Stimulated activated CD4-positive, alpha-beta T cell treated with anti-CD3 and anti-CD28 coated beads, Interleukin-1b, Interleukin-23, amount 100 ng/mL, for 4 hours (primary cell): Measurements from ENCODE around the gene DIAPH3.

Source experiments
- DNase-seq, 2 donors: peaks; one replicate each; pipeline ENCODE4 v3.0.0-alpha.2; 2020; ENCODE audit warnings: low read depth in 2 of 2

The DIAPH3 gene

GRCh38 chr13:59728896-59729545, 434.7 kb downstream of the DIAPH3 start:
- no peak for DNase-seq

DNA sequence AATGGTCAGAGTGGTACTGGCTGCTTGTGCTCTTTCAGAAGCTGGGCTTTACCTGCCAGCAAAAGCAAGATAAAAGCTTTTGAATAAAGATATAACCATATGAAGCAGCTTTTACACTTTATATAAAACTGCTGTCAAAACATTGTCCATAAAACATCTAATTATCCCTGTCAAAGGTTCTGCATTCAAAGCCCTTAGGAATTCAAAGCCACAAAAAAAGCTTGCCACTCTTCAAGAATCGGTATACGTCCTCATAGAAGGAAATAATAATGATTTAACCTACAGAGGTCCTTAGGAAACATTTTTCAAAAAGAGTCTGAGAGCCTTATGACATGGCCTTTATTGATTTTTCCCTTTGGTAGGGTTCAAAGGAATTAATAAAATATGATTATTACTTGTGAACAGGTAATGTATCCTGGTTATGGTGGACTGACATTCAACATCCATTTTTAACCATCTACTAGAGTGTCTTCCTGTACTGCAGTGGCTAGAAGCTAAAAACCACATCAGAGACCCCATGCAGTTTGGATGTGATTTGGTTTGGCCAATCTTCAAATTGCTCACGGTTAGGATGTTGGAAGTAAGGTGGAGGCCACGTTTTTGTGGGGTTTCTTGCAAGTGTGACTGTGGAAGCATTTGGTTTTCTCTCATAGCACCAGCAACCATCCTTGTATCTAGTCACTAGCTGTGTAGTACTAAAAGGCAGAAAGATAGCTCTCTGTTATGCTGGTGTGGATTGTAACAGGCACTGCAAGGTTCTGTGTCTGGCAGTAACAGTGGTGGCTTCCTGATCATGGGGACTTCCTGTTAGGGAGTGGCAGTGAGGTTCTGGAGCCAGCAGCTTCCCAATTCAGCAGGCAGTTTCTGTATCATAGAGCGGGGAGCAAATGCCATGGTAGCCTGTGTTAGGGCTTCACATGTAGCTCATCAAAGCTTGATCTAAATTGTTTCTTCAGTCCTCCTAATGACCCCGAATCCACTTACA, 441.5 kb downstream of the DIAPH3 start:
- no peak for DNase-seq

DNA sequence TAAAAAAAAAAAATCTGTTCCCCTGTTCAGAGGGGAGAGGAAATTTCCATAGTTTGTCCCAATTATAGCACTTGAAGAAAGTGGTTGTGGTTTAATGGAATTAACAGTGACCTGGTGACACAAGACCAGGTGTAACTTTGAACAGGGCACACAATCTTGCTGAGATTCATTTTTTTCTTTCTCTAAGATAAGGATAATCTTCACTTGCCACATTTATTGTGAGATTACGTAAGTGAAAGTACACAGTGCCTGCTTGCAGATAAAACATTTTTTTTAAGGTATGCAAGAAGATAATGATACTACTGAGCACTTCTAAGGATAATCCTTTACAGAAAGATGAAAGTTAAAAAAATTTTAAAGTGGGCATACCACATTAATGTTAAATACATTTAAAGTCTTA, 448.1 kb downstream of the DIAPH3 start:
- no peak for DNase-seq

- no peak for DNase-seq
Measured at GRCh38 chr13:59710996-59711701, 452.6 kb downstream of the DIAPH3 start.

DNA sequence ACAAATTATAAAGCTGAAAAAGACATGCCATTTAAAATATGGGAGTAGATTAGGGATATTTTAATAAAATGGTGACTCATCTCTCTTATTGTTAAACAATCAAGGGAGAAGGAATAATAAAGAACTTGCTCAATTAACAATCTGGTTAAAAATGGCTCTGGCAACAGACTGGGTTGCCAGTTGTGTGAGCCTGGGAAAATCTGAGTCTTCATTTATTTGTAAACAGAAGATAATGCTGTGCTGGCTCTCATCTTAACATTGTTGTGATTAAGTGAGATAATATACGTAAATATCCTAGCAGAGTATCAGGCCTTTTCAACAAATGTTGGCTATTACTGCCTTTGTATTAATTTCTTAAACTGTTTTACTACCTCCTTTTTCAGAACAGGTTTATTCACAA, 453.3 kb downstream of the DIAPH3 start:
- no peak for DNase-seq

DNA sequence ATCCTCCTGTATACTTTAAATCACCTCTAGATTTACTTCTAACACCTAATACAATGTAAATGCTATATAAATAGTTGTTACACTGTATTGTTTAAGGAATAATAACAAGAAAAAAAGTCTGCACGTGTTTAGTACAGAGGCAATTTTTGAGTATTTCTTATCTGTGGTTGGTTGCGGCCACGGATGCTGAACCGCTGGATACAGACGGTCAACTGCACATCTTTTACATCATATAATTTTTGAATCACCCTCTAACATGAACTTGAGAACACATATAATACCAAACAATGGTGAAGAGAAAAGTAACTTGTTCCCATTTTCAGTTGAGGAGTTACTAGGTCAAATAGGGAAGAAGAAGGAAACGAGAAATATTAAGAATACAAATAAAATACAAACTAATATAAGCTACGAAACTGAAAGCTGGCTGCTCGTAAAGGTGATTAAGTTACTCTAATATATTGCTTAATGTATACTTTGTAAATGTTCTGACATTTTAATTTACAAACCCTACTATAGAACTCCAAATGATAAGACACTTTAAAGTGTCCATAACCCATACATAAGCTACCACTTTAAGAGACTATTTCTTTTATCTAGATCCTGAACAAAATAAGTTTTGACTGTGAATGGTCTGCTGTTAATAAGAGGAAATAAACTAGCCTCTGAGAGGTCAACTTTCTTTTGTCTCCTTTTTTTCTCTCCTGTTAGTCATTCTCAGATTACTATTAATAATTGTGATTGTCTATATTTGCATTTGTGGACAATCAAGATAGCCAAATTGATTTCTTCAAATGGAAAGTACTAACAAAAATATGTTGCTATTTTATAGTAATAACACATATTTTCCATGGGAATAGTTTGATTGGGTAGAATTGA, 457.4 kb downstream of the DIAPH3 start:
- no peak for DNase-seq

- DNase-seq, result no peak
Measured at GRCh38 chr13:59702269-59702668, 461.5 kb downstream of the DIAPH3 start.

GRCh38 chr13:59701261-59701660, 462.5 kb downstream of the DIAPH3 start:
- no peak for DNase-seq

DNA sequence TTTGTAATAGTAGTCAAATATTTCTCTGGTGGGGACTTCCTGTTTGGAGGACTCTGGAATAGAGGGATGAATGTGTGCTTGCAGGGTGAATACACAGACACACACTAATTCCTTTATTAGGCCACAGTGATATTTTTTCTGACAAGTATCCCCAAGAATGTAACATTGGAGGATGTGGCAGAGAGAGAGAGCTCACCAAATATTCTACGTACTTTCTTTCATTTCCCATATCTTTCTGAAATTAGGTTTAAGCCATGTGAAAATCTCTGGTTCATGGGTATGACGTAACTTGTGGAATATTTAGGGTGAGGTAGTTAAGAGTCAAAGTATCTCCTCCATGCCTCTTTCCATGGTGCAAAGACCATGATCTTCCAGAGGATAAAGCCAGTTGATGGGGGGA, 463.4 kb downstream of the DIAPH3 start:
- DNase-seq, result no peak

- no peak for DNase-seq
Measured at GRCh38 chr13:59696271-59696670, 467.5 kb downstream of the DIAPH3 start.

DNA sequence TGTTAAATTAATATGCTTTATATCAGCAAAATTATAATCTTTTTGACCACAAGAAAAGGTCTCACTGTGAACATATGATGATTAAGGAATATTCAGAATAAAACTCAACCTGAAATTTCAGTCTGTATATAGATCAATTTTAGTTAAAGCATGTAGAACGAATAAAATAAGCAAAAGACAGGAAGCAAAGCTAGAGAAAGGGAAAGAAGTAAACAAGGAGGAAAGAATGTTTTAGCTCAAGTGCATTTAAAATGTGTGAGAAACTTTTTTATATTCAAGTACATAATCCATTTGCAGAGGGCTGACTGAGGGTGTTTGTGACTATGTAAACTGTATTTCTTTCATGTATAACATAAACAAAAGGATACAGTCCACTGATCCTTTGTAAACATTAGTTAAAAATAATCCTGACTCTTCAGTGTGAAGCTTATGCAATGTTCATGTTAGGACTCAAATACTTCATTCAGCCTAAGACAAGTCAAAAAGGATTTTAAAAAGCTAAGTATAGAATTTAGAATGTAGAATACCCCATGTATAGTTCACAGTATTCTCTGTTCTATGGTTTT, 472.1 kb downstream of the DIAPH3 start:
- DNase-seq, result no peak

DNA sequence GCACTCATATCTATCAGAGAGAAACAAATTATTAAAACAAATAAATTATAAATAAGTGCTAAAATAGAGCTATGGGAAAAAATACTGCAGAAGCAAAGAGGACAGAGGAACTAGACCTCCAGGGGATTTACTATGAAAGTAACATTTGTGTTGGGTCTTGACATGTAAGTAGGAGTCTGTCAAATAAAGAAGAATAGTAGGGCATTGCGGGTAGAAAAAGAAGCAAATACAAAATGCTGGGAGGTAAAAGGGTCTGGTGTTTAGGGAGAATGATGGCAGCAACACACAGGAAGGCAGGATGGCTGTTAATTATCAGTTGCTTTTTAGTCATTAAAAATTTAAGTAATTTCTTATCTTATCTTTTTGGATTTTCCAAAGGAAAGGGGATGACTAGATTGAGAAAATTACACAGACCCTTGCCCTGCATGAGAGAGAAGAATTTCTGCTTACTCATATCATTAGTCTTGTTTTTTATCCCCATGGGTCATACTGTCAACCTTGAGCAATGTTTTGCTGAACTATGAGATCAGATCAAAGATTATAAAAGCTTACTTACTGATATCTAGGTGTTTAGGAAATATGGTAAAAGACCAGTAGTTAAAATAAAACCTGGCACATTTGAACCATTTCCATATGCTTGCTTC, 472.7 kb downstream of the DIAPH3 start:
- DNase-seq, result no peak

DNA sequence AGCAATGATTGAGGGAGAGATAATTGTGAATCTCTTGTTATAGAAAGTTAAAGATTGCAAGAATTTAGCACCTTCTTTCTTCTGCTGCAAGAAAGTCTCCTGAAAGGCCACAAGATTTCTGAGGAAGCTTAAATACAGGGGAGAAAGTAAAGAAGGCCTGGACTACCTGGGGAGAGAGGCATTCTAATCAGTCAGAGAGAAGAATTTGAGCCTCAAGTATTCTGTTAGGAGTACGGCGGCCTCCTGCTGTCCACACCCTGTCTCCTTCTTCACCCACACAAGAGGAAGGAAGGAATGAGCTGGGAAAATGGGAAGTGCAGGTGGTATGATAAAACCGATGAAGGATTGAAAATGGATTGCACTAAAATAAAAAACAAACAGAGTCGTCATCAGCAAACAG, 474.7 kb downstream of the DIAPH3 start:
- DNase-seq, result no peak

DNA sequence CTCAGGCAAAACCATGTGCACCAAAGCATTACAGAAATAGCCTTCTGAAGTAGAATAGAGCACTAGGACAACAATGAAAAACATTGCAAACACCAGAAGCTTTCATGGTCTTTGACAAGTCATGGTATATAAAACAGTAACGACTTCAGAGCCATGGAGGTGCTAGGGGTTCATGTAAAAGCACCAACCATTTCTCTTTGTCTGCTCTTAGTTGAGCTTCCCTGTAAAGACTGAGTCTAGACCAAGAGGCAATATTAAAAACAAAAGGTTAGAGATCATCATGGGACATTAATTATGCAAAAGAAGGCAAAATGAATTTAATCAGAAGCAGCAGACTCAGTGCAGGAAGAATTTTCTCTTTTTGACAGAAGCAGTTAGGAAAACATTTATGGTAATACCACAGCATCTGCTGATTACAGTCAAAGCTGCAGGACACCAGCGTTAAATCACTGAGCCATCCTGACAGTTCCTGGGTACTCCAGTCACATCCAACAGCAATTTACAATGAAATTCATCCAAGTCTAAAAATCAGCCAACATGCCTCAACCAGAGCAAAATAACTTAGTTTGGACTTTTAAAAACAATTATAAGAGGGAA, 476.8 kb downstream of the DIAPH3 start:
- no peak for DNase-seq

DNA sequence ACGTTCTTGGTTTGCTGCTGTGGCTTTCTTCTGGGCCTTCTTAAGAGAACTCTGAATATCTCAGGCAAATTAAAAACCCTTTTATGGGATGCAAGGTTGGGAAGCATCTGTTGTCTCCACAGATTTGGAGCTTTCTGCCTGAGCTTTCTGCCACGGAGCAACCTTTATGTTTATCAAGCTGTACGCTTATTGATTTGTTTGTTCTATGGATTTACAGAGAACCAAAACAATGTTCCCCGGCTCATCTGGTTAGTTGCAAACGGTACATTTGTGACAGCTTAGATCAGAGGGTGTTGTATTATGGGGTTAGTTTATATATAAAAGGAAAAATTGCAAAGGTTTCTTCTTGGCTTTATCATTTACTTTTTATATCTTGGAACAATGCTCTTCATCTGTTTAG, 479.6 kb downstream of the DIAPH3 start:
- DNase-seq, result no peak

DNA sequence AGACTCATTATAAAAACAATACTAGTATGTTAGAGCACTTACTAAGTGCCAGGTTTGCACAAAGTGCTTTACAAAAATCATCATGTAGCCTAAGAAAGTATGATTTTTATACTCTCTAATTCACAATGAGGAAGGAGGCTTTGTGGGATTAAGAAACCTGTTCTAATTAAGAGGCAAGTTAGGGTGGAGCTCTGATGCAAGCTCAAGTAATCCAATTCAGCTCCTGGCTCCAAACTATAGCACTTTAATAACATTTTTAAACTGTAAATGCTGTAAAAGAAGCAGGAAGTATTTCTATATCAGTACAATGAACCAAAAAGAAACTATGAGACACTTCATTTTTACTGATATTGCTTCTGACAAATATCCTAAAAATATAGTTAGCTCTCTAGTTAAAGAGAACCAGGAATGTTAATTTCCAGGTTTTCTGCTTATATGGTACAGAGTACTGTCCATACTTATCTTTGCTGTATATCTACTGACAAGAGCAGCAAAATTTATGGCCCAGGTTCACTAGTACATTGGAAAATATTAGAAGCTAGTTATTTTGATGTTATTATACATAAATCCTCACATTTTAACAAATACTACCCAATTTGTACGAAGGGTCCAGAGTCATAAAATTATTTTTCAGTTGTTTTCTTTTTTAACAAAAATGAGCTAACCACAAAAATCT, 482.0 kb downstream of the DIAPH3 start:
- no peak for DNase-seq

DNA sequence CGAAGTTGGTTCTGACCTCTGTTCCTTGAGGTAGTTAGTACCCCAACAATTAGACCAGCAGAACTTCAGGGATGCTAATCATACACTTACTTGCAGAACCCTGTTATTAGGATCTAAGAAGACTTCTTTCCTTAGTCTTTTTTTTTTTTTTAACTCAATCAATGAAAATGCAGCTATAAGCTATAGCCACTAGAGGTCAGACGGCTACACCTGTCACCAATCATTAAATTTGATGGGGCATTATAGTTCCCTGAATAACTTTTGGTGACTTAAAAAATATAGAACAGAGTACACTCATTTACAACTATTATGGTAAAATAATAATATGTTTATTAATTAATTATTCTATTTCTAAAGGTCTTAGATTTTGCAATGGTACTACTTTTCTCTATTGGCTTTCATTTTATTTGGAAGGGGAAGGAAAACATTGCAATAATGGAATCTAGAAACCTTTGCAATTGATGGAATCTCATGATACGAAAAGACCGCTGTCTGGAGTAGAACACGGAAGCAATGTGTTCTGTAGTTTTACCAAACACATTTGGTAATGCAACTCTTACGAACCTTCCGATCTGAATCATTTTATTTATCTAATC, 483.2 kb downstream of the DIAPH3 start:
- DNase-seq, result no peak

DNA sequence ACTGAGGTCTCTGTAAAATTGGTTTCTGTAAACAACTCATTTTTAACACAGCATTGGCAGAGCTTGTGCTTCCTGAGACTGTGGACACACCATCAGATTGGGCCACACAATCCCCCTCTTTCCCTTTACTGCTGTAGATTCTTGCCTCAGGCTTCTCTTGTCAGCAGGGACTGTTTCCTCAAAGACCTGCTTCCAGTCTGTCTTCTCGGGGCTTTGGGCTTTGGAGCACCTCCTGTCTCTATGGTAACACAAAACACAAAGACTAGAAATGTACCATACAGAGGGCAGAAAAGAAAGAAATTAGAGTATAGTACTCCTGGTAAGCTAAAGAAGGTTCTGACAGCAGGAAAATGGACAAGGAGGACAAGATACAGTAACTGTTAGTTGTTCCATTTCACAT, 484.5 kb downstream of the DIAPH3 start:
- DNase-seq, result no peak
